Measurements from ENCODE around the gene PTPN13.

DNA sequence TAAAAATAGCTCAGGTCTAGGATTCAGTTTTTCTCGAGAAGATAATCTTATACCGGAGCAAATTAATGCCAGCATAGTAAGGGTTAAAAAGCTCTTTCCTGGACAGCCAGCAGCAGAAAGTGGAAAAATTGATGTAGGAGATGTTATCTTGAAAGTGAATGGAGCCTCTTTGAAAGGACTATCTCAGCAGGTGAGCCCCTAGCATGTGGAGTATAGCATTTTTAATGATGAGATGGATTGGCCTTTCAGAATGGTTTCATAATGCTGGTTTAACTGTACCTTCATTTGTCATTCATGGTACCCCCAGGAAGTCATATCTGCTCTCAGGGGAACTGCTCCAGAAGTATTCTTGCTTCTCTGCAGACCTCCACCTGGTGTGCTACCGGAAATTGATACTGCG, 175.7 kb downstream of the PTPN13 start:
- TF ChIP-seq, protein P1, sequence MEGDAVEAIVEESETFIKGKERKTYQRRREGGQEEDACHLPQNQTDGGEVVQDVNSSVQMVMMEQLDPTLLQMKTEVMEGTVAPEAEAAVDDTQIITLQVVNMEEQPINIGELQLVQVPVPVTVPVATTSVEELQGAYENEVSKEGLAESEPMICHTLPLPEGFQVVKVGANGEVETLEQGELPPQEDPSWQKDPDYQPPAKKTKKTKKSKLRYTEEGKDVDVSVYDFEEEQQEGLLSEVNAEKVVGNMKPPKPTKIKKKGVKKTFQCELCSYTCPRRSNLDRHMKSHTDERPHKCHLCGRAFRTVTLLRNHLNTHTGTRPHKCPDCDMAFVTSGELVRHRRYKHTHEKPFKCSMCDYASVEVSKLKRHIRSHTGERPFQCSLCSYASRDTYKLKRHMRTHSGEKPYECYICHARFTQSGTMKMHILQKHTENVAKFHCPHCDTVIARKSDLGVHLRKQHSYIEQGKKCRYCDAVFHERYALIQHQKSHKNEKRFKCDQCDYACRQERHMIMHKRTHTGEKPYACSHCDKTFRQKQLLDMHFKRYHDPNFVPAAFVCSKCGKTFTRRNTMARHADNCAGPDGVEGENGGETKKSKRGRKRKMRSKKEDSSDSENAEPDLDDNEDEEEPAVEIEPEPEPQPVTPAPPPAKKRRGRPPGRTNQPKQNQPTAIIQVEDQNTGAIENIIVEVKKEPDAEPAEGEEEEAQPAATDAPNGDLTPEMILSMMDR (conservative IDR thresholded peaks at IDR 0.05): no peak
- TF ChIP-seq ZFX (IDR thresholded peaks at IDR 0.05): no peak
